Testis (tissue), 3 donors: ENCODE measurements around the gene PRKN. TPM values are rescaled to one million over a fixed set of nuclear protein-coding genes. Genes with fewer than 3 reads are reported as not detected.

Experiments
- DNase-seq: peaks from one replicate; pipeline ENCODE4 v3.0.0-alpha.2; 2019
- H3K27ac ChIP-seq, 2 donors: fragments of 200-600 bp; sonication (generic); one replicate each; pipeline ENCODE4 v1.5.1; 2019
- H3K27me3 ChIP-seq: fragments of 200-600 bp; sonication (generic); one replicate; pipeline ENCODE4 v1.5.1; 2019
- H3K36me3 ChIP-seq: fragments of 200-600 bp; sonication (generic); one replicate; pipeline ENCODE4 v1.5.1; 2017; ENCODE audit warnings: low read depth; ENCODE audit errors: missing control alignments
- H3K4me1 ChIP-seq: fragments of 200-600 bp; sonication (generic); one replicate; pipeline ENCODE4 v1.5.1; 2019
- H3K4me3 ChIP-seq, 2 donors: fragments of 200-600 bp; sonication (generic); one replicate each; pipeline ENCODE4 v1.5.1; 2017 to 2019
- H3K9me3 ChIP-seq: fragments of 200-600 bp; sonication (generic); one replicate; pipeline ENCODE4 v1.5.1; 2017
- CTCF ChIP-seq, 3 experiments: fragments of 450-650 bp in 2 of 3; fragments of 200-600 bp in 1 of 3; sonication (generic) in 1 of 3; IDR thresholded peaks; one replicate each; pipeline ENCODE4 v1.5.1; 2016 to 2019; ENCODE audit warnings: antibody characterized with exemption in 3 of 3, mild to moderate bottlenecking in 2 of 3, moderate library complexity in 1 of 3
- POLR2A ChIP-seq: fragments of 450-650 bp; IDR thresholded peaks from one replicate; pipeline ENCODE4 v1.6.1; 2017; ENCODE audit warnings: antibody characterized with exemption, mild to moderate bottlenecking, moderate library complexity
- WGBS, 2 donors: methylation state at CpG; one replicate each; pipeline ENCODE4 v1.1.5; 2018; 5-methylcytosine and 5-hydroxymethylcytosine counted together
- intact Hi-C: fragments of 100-400 bp; cut with DNase I; formaldehyde crosslinking; loops from one replicate; pipeline ENCODE4 v1.15.1; 2023; ENCODE audit warnings: low total_unique reads
- polyA plus RNA-seq: library from polyadenylated mRNA; stranded (reverse); fragments of 350-450 nt; fragmentation: Illumina TruSeq; extraction: RNeasy Lipid Tissue Mini Kit (QIAGEN cat#74804); gene quantifications from one replicate; pipeline ENCODE4 v1.2.3, GENCODE V29; 2014; ENCODE audit warnings: low read depth, low replicate concordance; ENCODE audit not compliant: insufficient read depth
- total RNA-seq, 2 donors: library from RNA; depleted of rRNA; stranded (reverse); fragments of >200 nt; gene quantifications; one replicate each; pipeline ENCODE4 v1.2.3, GENCODE V29; 2016

The PRKN gene
- total and polyA plus RNA-seq, 3 donors from 2014 or later, result 19.1 to 34.5 (median 28.8) TPM

GRCh38 chr6:162627362-162627761 lies 100.2 kb downstream of the PRKN start:
- no peaks in the 10 kb centered on the region for H3K27me3 ChIP-seq
- no peaks in the 10 kb centered on the region for H3K36me3 ChIP-seq
- no peak for DNase-seq
- intact Hi-C loops, result no loop called here
- no peaks in the 10 kb centered on the region for H3K4me1 ChIP-seq
- H3K4me3 ChIP-seq, result no peak overlapping the region
- H3K27ac ChIP-seq, result no peak overlapping the region
- no peaks in the 10 kb centered on the region for H3K9me3 ChIP-seq
- 84 to 85% methylated on average over 4 of the region's 4 CpGs for WGBS, 2 donors
- TF ChIP-seq POLR2A (no peak), CTCF (IDR thresholded peaks at IDR 0.05) (no peak)

DNA sequence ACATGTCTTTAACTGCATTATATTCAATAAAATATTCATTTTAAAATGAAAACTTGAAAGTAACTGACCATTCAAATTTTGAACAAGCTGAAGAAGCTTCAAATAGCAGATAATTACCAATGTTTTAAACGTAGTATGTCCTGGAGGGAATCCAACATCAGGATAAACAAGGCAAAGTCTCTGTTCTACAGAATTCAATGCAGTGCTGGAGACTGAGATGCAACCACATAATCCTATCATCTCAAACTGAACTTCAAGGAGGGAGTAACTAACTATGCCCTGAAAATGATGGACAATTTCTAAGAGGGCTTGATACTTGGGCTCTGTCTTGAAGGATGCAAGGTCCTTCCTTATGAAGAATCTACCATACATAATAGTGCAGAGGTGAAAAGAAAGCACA lies 100.7 kb downstream of the PRKN start:
- no peaks in the 10 kb centered on the region for H3K4me1 ChIP-seq
- H3K4me3 ChIP-seq, result no peak overlapping the region
- no peak overlapping the region for H3K27ac ChIP-seq
- no peaks in the 10 kb centered on the region for H3K27me3 ChIP-seq
- intact Hi-C loops, result no loop called here
- 54 to 80% methylated on average over 1 of the region's 1 CpG for WGBS, 2 donors
- no peak for TF ChIP-seq POLR2A
- no peak for TF ChIP-seq CTCF (IDR thresholded peaks at IDR 0.05)
- no peaks in the 10 kb centered on the region for H3K36me3 ChIP-seq
- DNase-seq, result no peak
- H3K9me3 ChIP-seq, result no peaks in the 10 kb centered on the region

- Histone ChIP-seq H3K27me3 (no peaks in the 10 kb centered on the region), H3K9me3 (no peaks in the 10 kb centered on the region), H3K27ac (no peak overlapping the region), H3K4me1 (no peaks in the 10 kb centered on the region), H3K4me3 (no peak overlapping the region), H3K36me3 (no peaks in the 10 kb centered on the region)
- TF ChIP-seq CTCF (IDR thresholded peaks at IDR 0.05), result no peak
- no peak for TF ChIP-seq POLR2A
- DNase-seq, result no peak
- intact Hi-C loops, result no loop called here
- 55 to 67% methylated on average over 5 of the region's 5 CpGs for WGBS, 2 donors
Observed at GRCh38 chr6:162625846-162626540, 101.6 kb downstream of the PRKN start.

- intact Hi-C loops, result no loop called here
- H3K27ac ChIP-seq, result no peak overlapping the region
- TF ChIP-seq CTCF (IDR thresholded peaks at IDR 0.05) (no peak), POLR2A (no peak)
- WGBS, 2 donors, result 84 to 85% methylated on average over 5 of the region's 5 CpGs
- H3K4me3 ChIP-seq, result no peak overlapping the region
- H3K27me3 ChIP-seq, result no peaks in the 10 kb centered on the region
- no peaks in the 10 kb centered on the region for H3K36me3 ChIP-seq
- H3K4me1 ChIP-seq, result no peaks in the 10 kb centered on the region
- DNase-seq, result no peak
- no peaks in the 10 kb centered on the region for H3K9me3 ChIP-seq
Observed at GRCh38 chr6:162622572-162622971, 105.0 kb downstream of the PRKN start.

GRCh38 chr6:162621246-162621645 lies 106.3 kb downstream of the PRKN start:
- TF ChIP-seq POLR2A, result no peak
- TF ChIP-seq CTCF (IDR thresholded peaks at IDR 0.05), result no peak
- intact Hi-C loops, result no loop called here
- WGBS, 2 donors, result 66 to 75% methylated on average over 3 to 4 of the region's 4 CpGs
- Histone ChIP-seq H3K36me3 (no peaks in the 10 kb centered on the region), H3K4me1 (no peaks in the 10 kb centered on the region), H3K4me3 (no peak overlapping the region), H3K27me3 (no peaks in the 10 kb centered on the region), H3K27ac (no peak overlapping the region), H3K9me3 (no peaks in the 10 kb centered on the region)
- DNase-seq, result no peak
